Stimulated activated CD4-positive, alpha-beta T cell treated with anti-CD3 and anti-CD28 coated beads, Interleukin-2, amount 100 ng/mL, for 24 hours (primary cell): ENCODE data around the gene EXOC1L.
"Not testable (repeated sequence)": the region's sequence is repeated elsewhere in the genome, so short reads cannot be mapped to it uniquely, and the experiment has no call there.

ENCODE experiments used
- DNase-seq, 2 donors: peaks; one replicate each; pipeline ENCODE4 v3.0.0-alpha.2; 2020

EXOC1L gene

GRCh38 chr4:55840956-55841355 lies 21.4 kb downstream of the EXOC1L start:
- no peak for DNase-seq

GRCh38 chr4:55841373-55842239 lies 22.0 kb downstream of the EXOC1L start:
- DNase-seq = not testable (repeated sequence)

- DNase-seq = not testable (repeated sequence)
These were observed 22.7 kb downstream of the EXOC1L start for GRCh38 chr4:55842312-55842711.

- no peak for DNase-seq
These were observed 30.1 kb downstream of the EXOC1L start for GRCh38 chr4:55849724-55850123.

- peak in 1 of 2 donors; percentile 25 for DNase-seq
These were observed 32.3 kb downstream of the EXOC1L start for GRCh38 chr4:55851885-55852284.

GRCh38 chr4:55853484-55854046 lies 34.0 kb downstream of the EXOC1L start, which contains the start of gene EXOC1:
EXOC1 (plus strand) TSS chr4:55853648; CDS start chr4:55858324, 4,676 bp downstream.
- peak; percentile 99 to 100 for DNase-seq

GRCh38 chr4:55854129-55854528 lies 34.5 kb downstream of the EXOC1L start:
- DNase-seq = no peak

GRCh38 chr4:55857586-55857985 lies 38.0 kb downstream of the EXOC1L start:
- no peak for DNase-seq

- DNase-seq = no peak
These were observed 40.1 kb downstream of the EXOC1L start for GRCh38 chr4:55859711-55860110.

GRCh38 chr4:55864577-55865223 lies 45.1 kb downstream of the EXOC1L start:
- no peak for DNase-seq

- DNase-seq = no peak
These were observed 45.7 kb downstream of the EXOC1L start for GRCh38 chr4:55865228-55865806.

GRCh38 chr4:55866290-55866907 lies 46.8 kb downstream of the EXOC1L start:
- DNase-seq = no peak

GRCh38 chr4:55866973-55867574 lies 47.5 kb downstream of the EXOC1L start:
- no peak for DNase-seq

- DNase-seq = no peak
These were observed 49.0 kb downstream of the EXOC1L start for GRCh38 chr4:55868581-55869090.

- no peak for DNase-seq
These were observed 51.8 kb downstream of the EXOC1L start for GRCh38 chr4:55871299-55871800.

- DNase-seq = no peak
These were observed 55.2 kb downstream of the EXOC1L start for GRCh38 chr4:55874831-55875230.

GRCh38 chr4:55876387-55876786 lies 56.8 kb downstream of the EXOC1L start:
- DNase-seq = no peak

GRCh38 chr4:55879224-55879623 lies 59.6 kb downstream of the EXOC1L start:
- DNase-seq = no peak

GRCh38 chr4:55880652-55881280 lies 61.2 kb downstream of the EXOC1L start:
- no peak for DNase-seq

GRCh38 chr4:55884093-55884850 lies 64.7 kb downstream of the EXOC1L start:
- no peak for DNase-seq

- no peak for DNase-seq
These were observed 65.2 kb downstream of the EXOC1L start for GRCh38 chr4:55884851-55885219.
